Gastrocnemius medialis (tissue), 4 donors: ENCODE data around the gene GLI2. TPM values are rescaled to one million over a fixed set of nuclear protein-coding genes. Genes with fewer than 3 reads are reported as not detected.

Source experiments
- ATAC-seq, 2 donors: fragments of 150-250 bp; one replicate each; pipeline ENCODE4 v1.9.1; 2016
- DNase-seq, 2 donors: peaks; one replicate each; pipeline ENCODE4 v3.0.0-alpha.2; 2019
- H3K27ac ChIP-seq, 4 donors: fragments of 200-600 bp; sonication (generic); 1 replicate in 1 of 4; 2 replicates in 3 of 4; pipeline ENCODE4 v1.5.1; 2016 to 2018; ENCODE audit warnings: mild to moderate bottlenecking in 2 of 4, moderate library complexity in 1 of 4
- H3K27me3 ChIP-seq, 3 donors: fragments of 200-600 bp; sonication (generic) in 2 of 3; 1 replicate in 1 of 3; 2 replicates in 2 of 3; pipeline versions ENCODE4 v1.5.1 to v1.6.0; 2016 to 2019; ENCODE audit warnings: mild to moderate bottlenecking in 1 of 3, moderate library complexity in 1 of 3
- H3K36me3 ChIP-seq, 2 donors: fragments of 200-600 bp; sonication (generic) in 1 of 2; one replicate each; pipeline ENCODE4 v1.5.1; 2017 to 2018
- H3K4me1 ChIP-seq, 2 donors: fragments of 200-600 bp; sonication (generic) in 1 of 2; one replicate each; pipeline ENCODE4 v1.5.1; 2016 to 2017; ENCODE audit warnings: mild to moderate bottlenecking in 2 of 2
- H3K4me3 ChIP-seq, 4 donors: fragments of 200-600 bp; sonication (generic) in 3 of 4; 1 replicate in 1 of 4; 2 replicates in 3 of 4; pipeline ENCODE4 v1.5.1; 2016 to 2019; ENCODE audit warnings: mild to moderate bottlenecking in 2 of 4
- H3K9me3 ChIP-seq, 3 donors: fragments of 200-600 bp; sonication (generic) in 2 of 3; 1 replicate in 1 of 3; 2 replicates in 2 of 3; pipeline ENCODE4 v1.5.1; 2016 to 2019
- POLR2A ChIP-seq, 2 donors: fragments of 450-650 bp; IDR thresholded peaks; one replicate each; pipeline ENCODE4 v1.6.1; 2017; ENCODE audit warnings: antibody characterized with exemption in 2 of 2, mild to moderate bottlenecking in 2 of 2, moderate library complexity in 2 of 2
- in situ Hi-C, 4 donors: fragments of 200-750 bp; cut with MboI; loops; one replicate each; pipeline versions ENCODE4 v1.15.0 to v1.8.0; 2017; ENCODE audit warnings: low sequenced_read_pairs in 4 of 4
- intact Hi-C: fragments of 100-400 bp; cut with DNase I; formaldehyde crosslinking; loops from one replicate; pipeline ENCODE4 v1.15.1; 2023; ENCODE audit warnings: low total_unique reads
- total RNA-seq, 4 donors: library from RNA; depleted of rRNA; stranded (reverse); fragments of >200 nt; gene quantifications; one replicate each; pipeline versions ENCODE4 v1.1.0 to v1.2.3, GENCODE V29; 2016
- TF ChIP-seq, protein P1 (sequence below), 5 experiments: fragments of 450-650 bp in 3 of 5; fragments of 200-600 bp in 2 of 5; sonication (generic) in 2 of 5; IDR thresholded peaks in 4 of 5; conservative IDR thresholded peaks in 1 of 5; 1 replicate in 4 of 5; 2 replicates in 1 of 5; pipeline ENCODE4 v1.5.1; 2016 to 2019; ENCODE audit warnings: antibody characterized with exemption in 5 of 5, mild to moderate bottlenecking in 3 of 5, moderate library complexity in 3 of 5

The GLI2 gene
- total RNA-seq, 4 donors from 2014 or later = 0.27 to 0.49 (median 0.29) TPM

DNA sequence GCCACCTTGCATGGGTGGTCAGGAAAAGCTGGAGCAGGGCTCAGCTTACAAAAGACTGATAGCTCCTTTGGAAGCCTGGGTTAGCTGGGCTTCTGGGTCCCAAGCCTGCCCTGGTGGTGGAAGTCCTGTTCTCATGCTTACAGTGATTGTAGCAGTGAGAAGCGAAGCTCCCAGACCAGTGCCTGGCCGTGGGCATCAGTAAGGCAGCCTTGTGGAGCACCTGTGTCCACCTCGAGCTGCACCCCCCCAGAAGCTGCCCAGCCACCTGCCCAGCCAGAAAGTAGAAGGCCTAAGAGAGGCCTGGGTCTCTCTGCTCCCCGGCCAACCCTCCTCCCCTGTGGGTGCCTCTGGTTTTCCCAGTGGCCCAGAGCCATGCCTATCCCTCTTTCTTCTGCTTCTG, 10.5 kb downstream of the GLI2 start:
- Histone ChIP-seq H3K4me3 (no peak overlapping the region), H3K27ac (no peak overlapping the region), H3K9me3 (no peaks in the 10 kb centered on the region), H3K4me1 (no peaks in the 10 kb centered on the region), H3K36me3 (no peaks in the 10 kb centered on the region), H3K27me3 (peaks cover 19 to 23% (median 21%) of the 10 kb centered on the region in 3 donors)
- DNase-seq (no peak), ATAC-seq (no peak)
- in situ Hi-C loops = no loop called here
- TF ChIP-seq, protein P1, sequence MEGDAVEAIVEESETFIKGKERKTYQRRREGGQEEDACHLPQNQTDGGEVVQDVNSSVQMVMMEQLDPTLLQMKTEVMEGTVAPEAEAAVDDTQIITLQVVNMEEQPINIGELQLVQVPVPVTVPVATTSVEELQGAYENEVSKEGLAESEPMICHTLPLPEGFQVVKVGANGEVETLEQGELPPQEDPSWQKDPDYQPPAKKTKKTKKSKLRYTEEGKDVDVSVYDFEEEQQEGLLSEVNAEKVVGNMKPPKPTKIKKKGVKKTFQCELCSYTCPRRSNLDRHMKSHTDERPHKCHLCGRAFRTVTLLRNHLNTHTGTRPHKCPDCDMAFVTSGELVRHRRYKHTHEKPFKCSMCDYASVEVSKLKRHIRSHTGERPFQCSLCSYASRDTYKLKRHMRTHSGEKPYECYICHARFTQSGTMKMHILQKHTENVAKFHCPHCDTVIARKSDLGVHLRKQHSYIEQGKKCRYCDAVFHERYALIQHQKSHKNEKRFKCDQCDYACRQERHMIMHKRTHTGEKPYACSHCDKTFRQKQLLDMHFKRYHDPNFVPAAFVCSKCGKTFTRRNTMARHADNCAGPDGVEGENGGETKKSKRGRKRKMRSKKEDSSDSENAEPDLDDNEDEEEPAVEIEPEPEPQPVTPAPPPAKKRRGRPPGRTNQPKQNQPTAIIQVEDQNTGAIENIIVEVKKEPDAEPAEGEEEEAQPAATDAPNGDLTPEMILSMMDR (IDR thresholded peaks at IDR 0.05 in 4 of 5, conservative IDR thresholded peaks at IDR 0.05 in 1 of 5) = no peak
- TF ChIP-seq POLR2A (IDR thresholded peaks at IDR 0.05) = no peak
- intact Hi-C loops = no loop called here

DNA sequence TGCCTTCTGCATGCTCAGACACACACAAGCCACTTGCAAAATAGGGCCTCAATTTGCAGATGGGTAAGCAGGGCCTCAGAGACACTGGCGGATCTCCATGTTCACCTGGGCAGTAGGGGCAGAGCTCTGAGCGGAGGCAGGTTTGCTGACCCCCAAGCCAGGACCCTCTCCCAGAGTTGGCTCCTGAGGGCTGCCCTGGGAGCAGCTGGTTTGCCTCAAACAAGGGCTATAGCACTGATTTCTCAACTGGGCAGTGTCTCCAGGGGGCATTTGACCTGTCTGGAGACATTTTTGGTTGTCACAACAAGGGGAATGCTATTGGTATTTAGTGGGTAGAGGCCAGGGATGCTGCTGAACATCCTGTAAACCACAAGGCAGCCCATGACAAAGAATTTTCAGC, 11.6 kb downstream of the GLI2 start:
- Histone ChIP-seq H3K9me3 (no peaks in the 10 kb centered on the region), H3K36me3 (no peaks in the 10 kb centered on the region), H3K27me3 (peaks cover 8 to 13% (median 11%) of the 10 kb centered on the region in 3 donors), H3K4me1 (no peaks in the 10 kb centered on the region), H3K27ac (no peak overlapping the region), H3K4me3 (no peak overlapping the region)
- intact Hi-C loops (no loop called here), in situ Hi-C loops (no loop called here)
- DNase-seq (no peak), ATAC-seq (no peak)
- TF ChIP-seq, protein P1 (IDR thresholded peaks at IDR 0.05 in 4 of 5, conservative IDR thresholded peaks at IDR 0.05 in 1 of 5) = no peak
- no peak for TF ChIP-seq POLR2A (IDR thresholded peaks at IDR 0.05)

DNA sequence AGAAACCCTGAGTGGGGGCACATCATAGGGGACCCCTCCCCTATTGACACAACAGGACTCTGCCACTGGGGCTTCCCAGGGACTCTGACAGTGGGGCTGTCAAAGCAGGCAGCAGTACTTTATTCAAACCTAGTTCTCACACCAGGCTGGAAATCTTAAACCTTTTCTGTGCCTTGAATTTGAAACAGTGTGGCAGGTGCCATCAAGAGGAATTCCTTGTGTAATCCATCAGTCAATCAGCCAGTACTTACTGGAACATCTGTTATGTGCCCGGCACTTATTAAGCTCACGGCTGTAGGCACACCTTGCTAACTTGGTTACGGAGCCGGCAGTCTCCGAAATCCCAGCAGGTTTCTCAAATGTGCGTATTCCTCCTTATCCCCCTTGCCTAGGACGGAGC, 12.0 kb downstream of the GLI2 start:
- DNase-seq = no peak
- Histone ChIP-seq H3K27me3 (peaks cover 5 to 10% (median 7%) of the 10 kb centered on the region in 3 donors), H3K4me3 (no peak overlapping the region), H3K36me3 (no peaks in the 10 kb centered on the region), H3K9me3 (no peaks in the 10 kb centered on the region), H3K4me1 (no peaks in the 10 kb centered on the region), H3K27ac (no peak overlapping the region)
- TF ChIP-seq POLR2A (IDR thresholded peaks at IDR 0.05) = no peak
- TF ChIP-seq, protein P1 (IDR thresholded peaks at IDR 0.05 in 4 of 5, conservative IDR thresholded peaks at IDR 0.05 in 1 of 5) = no peak
- in situ Hi-C loops (no loop called here), intact Hi-C loops (no loop called here)
- ATAC-seq = no peak

DNA sequence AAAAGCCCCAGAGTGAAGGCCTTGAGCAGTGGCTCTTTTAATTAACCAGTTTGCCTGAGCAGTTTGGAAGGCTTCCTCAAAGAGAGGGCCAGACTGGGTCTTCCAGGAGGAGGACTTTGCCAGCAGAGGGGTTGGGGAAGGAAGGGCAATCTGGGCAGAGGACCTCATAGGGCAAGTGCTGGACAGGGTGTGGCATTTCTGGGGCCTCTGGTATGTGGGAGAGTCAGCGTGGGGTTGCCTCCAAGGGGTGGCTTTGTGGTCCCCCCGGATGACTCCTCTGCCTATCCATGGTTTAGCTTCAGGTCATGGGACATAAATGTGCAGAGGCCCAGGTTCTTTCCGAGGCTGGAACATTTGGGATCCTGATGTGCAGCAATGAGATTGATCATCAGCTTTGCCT, 12.6 kb downstream of the GLI2 start:
- no peak for ATAC-seq
- H3K36me3 ChIP-seq = no peaks in the 10 kb centered on the region
- in situ Hi-C loops = no loop called here
- TF ChIP-seq POLR2A (IDR thresholded peaks at IDR 0.05) = no peak
- TF ChIP-seq, protein P1 (IDR thresholded peaks at IDR 0.05 in 4 of 5, conservative IDR thresholded peaks at IDR 0.05 in 1 of 5) = no peak
- no peaks in the 10 kb centered on the region for H3K9me3 ChIP-seq
- H3K27ac ChIP-seq = no peak overlapping the region
- intact Hi-C loops = no loop called here
- no peak overlapping the region for H3K4me3 ChIP-seq
- no peak for DNase-seq
- H3K27me3 ChIP-seq = peaks cover 0 to 5% (median under 1%) of the 10 kb centered on the region in 3 donors
- H3K4me1 ChIP-seq = no peaks in the 10 kb centered on the region

DNA sequence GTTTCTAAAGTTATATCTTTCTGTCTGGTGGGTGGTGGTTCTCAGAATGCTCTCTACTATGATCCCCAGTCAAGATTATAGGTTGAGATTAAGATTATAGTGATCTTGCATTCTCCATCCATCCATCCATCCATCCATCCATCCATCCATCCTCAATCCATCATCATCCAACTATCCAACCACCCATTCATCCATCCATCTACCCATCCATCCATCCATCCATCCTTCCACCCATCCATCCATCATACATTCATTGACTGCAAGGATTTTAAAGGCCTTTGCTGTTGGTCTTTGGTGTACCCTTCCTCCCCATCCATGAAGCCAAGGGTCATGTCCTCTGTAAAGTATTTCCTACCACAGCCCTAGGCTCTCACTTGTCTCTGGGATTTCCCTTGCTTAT, 13.1 kb downstream of the GLI2 start:
- Histone ChIP-seq H3K4me3 (no peak overlapping the region), H3K36me3 (no peaks in the 10 kb centered on the region), H3K4me1 (no peaks in the 10 kb centered on the region), H3K9me3 (no peaks in the 10 kb centered on the region), H3K27ac (no peak overlapping the region), H3K27me3 (peaks cover 0 to under 1% (median 0%) of the 10 kb centered on the region in 3 donors)
- TF ChIP-seq, protein P1 (IDR thresholded peaks at IDR 0.05 in 4 of 5, conservative IDR thresholded peaks at IDR 0.05 in 1 of 5) = no peak
- no peak for TF ChIP-seq POLR2A (IDR thresholded peaks at IDR 0.05)
- ATAC-seq (no peak), DNase-seq (no peak)
- intact Hi-C loops = no loop called here
- in situ Hi-C loops = no loop called here
